HG03175 (cell line): ENCODE results near the gene CNTNAP2.

Experiments used
- ATAC-seq: cut with Tn5 transposase; IDR thresholded peaks from one replicate; pipeline ENCODE4 v1.9.1; 2021; ENCODE audit warnings: mild to moderate bottlenecking, moderate library complexity; ENCODE audit not compliant: unreplicated experiment

The CNTNAP2 gene

DNA sequence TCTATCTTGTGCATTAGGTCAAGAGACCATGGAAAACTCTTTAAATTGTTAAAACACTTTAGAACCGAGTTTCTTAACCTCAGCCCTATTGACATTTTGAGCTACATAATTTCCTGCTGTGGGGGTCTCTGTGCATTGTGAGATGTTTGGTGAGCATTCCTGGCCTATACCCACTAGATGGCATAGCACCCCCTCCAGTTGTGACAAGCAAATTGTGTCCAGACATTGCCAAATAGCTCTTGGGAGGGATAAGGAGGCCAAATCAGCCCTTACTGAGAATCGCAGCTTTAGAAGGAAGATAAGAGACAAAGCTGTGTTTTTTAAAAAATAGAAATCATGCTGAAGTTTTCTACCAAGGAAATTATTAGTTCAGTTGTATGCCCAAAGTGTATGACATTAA lies 1315.5 kb downstream of the CNTNAP2 start:
- ATAC-seq = no peak

DNA sequence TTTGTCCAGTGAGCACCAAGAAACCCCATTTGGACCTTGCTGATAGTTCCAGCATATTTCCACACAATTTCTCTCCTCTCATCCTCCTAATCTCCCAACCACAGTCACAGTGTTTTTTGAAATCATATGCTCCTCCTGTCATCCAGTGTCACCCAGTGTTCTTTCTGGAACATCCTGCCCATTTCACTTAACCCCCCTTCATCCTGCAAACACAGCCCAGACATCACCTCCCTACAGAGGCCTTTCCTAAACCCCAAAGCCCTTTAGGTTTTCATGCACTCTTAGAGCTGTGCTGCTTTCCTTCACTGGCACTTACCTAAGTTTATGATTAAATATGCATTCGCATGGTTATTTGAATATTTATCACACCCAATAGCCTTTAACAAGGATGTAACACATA lies 1316.0 kb downstream of the CNTNAP2 start:
- ATAC-seq = no peak

DNA sequence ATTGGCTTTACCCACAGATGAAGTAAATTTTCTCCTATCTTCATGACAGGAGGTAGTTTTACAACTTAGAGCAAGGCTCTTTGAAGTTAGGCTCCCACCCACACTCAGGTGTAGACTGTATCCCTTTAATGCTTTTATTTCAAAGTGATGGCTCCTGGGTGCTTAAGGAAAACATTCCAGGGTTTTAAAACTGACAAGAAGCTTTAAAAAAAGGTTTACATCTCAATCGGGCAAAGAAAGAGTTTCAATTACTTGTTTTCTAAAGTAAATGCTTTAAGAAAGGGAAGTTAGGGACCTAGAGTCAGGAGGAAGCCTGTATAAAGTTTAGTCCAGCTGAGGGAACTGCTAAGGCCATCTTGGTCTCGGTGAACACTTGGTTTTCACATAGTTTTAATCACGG lies 1320.1 kb downstream of the CNTNAP2 start:
- no peak for ATAC-seq

DNA sequence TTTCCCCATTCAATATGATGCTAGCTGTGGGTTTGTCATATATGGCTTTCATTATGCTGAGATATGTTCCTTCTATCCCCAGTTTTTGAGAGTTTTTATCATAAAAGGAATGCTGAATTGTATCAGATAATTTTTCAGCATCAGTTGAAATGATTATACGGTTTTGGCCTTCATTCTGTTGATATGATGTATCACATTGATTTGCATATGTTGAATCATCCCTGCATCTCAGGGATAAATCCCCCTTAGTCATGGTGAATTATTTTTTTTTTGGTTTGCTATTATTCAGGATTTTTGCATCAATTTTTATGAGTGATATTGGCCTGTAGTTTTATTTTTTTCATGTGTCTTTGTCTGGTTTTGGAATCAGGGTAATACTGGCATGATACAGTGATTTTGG lies 1321.6 kb downstream of the CNTNAP2 start:
- ATAC-seq = no peak

DNA sequence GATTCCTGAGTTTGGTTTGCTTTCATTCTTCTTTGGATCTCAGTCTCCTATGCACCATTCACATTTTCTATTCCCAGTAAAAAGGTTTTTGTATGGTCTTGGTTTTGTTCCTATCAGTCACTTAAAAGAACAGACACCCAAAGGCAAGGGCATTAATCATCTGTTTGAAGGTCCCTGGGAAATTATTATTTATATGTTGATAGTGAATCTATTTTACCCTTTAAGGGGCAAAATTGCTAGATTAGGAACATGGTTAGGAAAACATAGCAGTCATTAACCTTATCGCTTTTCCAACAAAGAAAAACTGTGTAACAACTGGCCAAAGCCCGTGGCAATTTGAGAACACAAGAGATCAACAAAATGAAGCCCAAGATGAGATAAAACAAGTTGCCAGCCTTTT lies 1327.3 kb downstream of the CNTNAP2 start:
- no peak for ATAC-seq

DNA sequence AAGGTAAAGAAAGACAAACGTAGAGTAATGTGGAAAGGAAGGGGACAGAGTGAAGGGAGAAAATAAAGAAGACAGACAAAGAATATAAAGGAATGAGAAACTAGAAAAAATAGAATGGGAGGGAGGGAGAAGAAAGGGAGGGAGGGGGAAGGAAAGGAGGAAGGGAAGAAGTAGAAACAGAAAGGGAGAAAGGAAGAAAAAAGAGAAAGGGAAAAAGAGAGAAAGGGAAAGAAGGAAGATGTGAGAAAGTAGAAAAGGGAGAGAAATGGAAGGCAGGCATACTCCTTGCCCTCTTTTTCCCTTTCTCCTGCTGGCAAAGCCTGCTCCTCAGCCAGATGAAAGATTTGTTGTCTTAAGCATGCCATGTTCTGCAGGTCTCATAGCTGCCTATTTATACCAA lies 1336.2 kb downstream of the CNTNAP2 start:
- ATAC-seq = no peak

DNA sequence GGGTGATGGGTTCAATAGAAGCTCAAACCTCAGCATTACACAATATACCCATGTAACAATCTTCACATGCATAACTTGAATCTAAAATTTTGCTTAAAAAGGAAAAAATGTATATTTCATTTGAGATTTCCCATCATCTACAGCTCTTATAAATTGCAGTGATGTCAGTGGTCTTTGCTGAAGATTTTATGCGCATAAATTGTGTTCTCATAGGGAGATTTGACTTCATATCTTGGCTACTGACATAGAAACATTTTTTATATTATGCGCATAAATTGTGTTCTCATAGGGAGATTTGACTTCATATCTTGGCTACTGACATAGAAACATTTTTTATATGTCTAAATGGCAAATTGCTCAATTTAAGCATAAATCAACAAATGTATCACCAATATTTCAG lies 1348.6 kb downstream of the CNTNAP2 start:
- ATAC-seq = no peak

DNA sequence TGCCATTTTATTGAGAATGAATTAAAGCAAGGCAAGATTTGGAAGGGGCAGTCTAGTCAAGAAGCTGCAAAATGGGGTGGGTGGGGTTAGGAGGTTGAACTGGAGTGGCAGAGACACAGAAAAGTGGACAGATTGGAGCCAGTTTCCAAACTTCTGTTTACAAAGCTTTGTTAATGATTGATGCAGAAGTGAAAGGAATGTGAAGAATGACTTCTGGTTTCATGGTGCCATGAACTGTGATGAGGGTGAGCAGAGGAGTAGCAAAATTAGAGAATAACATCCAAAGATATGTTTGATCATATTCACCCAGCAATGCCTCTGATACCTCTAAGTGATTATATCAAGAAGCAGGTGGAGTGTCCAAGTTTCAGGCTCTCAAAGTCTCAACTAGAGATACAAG lies 1356.0 kb downstream of the CNTNAP2 start:
- ATAC-seq = no peak

DNA sequence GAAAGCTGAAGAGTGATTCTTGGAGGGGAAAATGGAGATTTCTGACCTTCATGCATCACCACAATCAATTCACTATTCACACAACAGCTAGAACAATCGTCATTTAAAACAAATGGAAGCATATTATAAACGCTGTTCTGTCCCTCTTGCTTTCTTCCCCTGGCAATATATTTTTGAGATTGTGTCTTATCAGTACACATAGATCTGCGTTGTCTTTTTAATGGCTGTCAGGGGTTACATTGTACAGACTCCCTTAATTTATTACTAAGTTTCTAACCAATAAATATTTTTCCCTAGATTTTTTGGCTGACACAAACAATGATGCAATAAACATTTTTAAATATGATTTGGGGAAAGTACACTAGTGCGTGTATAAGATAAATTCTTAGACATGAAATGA lies 1358.3 kb downstream of the CNTNAP2 start:
- no peak for ATAC-seq

DNA sequence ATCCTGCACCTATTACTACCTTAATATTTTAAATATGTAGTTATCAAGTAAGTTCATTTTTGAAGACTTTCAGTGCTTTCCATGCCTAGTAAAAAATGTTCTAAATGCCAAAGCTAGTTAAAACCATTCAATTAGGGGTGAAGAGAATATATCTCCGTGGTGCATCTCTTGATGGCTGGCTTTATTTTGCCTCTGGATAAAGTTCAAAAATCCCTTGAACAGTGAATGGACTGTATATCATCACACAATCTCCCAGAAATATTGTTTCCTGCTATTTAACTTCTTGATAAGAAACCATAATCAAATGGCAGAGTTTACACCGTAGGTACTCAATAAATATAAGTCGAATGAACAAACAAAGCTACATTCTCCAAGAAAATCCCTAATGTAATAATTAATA lies 1360.9 kb downstream of the CNTNAP2 start:
- ATAC-seq = no peak

DNA sequence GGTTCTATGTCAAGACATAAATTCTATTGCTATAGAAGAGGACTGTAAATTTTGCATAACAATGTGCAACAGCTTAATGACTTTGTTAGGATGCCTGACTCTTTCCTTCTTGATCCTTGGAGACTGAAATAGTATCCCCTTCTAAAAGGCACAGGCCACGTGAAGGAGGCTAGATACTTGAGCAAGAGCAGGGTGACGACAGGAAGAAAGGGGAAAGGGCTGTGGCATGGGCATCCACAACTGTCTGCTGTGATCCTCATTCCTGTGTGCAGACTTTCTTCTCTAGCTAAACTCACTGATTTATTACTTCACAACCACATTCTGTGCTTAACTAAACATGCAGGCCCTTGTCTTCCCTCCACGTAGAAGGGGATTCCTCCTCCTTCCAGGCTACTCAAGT lies 1362.2 kb downstream of the CNTNAP2 start:
- no peak for ATAC-seq

DNA sequence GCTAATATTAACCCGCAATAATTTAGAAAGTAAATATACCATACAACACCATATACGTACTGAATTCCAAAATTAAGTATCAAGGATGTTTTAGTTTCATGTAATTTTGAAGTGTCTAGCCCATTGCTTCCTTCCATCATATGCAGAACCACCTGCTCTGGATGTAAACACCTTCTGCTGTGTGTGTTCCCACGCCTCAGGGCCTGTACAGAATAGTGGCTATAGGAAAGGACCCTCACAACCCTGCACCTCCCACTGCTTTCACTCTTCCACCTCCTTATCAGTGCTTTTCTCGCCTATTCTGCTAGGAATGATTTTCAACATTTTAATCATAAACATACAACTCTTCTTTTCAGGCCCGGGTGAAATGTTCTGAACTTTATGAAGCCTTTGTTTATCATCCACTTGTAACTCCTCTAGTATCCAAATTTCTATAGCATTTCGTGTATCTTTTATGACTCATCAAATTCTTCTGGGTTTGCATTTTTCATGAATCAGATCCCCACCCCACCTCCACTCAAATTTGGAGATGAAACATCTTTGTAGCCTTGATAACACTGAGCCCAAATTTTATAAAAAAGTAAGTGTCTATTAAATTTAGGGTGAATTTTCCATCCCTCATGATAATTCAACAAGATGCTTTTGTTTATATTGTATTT lies 1367.2 kb downstream of the CNTNAP2 start:
- ATAC-seq = no peak

DNA sequence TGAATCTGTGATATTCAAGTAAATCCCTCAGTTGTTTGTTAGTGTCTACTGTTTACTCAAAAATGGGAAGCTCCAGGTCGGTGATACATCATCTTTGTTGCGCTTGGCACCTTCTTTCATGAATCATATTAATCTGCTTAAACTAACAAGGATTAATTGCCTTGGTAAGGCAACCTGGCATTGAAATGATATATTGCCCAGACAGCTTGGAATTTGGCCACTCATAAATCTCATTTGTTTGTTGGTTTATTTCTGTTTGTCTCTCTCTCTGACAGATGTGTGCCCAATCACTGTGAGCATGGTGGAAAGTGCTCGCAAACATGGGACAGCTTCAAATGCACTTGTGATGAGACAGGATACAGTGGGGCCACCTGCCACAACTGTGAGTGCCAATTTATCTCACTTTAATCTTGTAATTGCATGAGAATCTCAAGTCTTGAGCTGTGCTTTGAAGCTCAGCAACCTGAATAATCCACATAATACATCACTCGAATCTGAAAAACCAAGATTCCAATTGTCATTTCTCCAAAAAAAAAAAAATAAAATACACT lies 1369.1 kb downstream of the CNTNAP2 start:
- ATAC-seq = no peak

DNA sequence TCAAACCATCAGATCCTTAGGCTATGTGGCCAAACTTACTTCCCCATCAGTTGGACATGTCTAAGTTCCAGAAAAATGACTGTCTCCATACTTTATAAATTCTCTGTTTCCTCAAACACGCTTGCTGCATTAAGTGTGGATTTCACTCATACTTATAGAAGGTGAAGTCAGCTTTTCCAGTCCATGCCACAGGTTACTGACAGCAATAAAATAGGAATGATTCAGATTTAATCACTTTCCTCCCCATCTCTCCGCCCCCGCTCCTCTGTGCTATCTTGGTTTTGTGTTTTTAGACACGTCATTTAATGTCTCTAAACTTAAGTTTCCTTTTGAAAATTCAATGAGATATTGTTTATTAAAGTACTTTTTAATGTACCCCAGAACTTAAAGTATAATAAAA lies 1376.0 kb downstream of the CNTNAP2 start:
- ATAC-seq = no peak

DNA sequence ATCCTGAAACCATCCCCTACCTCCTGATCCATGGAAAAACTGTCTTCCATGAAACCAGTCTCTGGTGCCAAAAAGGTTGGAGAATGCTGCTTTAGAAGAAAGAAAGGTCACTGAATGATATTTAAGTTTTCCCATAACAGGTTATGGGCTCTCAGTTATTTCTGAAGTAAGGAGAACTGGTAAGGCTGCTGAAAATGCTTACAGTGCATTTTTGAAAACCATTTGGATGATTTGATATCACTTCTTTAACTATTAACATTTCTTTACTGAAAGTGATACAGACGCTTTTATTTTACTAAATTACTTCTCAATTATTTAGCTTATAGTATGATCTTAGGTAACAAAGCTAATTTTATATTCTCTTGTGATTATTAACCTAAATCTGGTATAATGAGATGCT lies 1379.6 kb downstream of the CNTNAP2 start:
- ATAC-seq = no peak

DNA sequence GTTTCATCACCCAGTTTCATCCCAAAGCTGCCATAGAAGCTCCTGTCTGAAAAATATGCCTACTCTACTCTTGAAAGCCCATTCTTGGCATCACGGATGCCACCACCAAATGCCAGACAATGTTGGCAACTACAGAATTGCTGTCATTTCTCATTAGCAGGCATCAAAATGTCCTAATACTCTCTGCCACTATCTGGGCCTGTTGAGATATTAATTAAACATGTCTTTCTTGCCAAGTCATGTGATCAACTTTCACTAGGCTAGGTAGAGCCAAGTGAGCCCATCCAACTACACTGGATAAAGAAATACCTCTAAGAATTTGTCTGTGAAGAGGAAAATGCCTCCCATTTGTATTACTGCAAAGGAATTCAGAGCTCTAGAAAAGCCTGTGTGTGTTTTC lies 1380.6 kb downstream of the CNTNAP2 start:
- ATAC-seq = no peak

DNA sequence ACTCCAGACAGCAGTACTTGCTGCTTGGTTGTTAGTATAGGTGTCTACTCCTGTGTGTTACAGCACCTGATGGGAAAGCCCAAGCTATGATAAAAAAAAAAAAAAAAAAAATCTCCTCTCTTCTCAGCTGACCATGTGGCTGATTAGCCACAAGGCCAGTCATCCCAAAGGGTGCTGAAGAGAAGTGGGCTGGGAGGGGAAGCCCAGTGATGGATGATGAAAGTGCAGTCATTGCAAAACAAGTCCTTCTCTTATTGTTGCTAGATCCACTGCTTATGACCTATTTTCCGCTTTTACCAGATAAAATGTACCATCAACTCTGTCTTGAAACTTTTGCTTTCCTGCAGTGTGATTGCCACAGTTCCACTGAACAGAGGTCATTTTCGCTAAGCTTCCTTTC lies 1381.5 kb downstream of the CNTNAP2 start:
- ATAC-seq = no peak

DNA sequence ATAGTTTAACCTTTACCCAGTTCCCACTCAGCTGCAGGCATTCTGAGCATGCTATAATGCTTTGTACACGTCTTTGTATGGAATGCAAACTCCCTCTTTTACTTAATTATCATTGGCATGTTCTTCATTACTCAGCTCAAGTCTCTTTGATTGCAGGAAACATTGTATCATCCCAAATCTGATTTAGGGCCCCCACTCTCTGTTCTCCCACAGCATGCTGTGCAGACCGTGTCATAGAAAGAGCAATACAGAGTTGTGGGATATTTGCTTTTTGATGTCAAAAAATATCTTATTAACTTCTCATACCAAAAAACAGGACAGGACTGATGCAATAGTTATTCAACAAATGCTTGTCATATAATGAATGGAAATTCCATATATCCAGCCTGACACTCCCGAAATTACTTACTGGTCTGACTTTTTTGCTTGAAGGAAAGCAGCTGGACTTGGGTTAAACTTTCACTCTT lies 1392.5 kb downstream of the CNTNAP2 start:
- ATAC-seq = no peak

DNA sequence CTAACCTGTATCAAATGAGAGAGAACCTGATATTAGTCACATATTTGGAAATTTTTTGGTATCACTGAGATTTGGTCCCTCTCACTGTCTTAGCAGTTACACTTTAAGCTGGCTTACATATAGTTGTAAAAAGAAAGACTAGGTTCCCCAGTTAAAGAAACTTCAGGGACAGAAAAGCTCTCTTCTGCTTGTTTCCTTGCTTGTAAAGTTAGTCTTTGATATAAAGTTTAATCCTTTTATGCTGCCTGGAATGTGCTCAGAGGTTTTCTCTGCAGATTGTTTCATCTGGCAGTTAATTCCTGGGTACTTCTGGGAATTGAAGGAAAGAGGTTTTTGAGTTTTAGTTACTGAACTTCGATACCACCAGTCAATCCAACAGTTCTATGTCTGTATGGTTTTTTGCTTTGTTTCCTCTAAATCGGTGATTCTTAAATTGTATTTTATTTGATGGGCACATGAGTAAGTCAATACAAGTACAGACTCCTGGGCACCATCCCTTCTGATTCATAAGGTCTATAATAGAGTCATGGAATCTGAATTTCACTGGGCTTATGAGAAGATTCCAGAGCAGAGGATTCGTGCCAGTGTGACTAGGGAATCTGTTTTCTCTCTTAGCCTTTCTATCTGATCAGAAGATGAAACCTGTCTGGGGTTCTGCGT lies 1393.1 kb downstream of the CNTNAP2 start:
- ATAC-seq = no peak

DNA sequence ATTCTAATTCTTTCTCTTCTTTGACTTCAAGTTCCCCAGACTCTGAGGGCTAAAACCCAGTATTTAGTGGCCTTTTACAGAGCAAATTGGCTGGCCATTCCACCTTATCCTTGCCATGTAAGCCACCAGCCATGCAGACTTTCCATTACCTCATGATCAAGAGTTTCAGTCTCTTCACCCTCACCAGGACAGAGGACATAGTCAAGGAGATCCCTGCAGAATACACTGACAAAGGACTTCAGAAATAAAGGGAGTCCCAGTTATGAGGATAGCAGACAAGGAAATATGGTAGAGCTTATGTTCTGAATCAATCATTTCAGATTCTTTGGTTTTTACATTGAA lies 1393.6 kb downstream of the CNTNAP2 start:
- no peak for ATAC-seq

DNA sequence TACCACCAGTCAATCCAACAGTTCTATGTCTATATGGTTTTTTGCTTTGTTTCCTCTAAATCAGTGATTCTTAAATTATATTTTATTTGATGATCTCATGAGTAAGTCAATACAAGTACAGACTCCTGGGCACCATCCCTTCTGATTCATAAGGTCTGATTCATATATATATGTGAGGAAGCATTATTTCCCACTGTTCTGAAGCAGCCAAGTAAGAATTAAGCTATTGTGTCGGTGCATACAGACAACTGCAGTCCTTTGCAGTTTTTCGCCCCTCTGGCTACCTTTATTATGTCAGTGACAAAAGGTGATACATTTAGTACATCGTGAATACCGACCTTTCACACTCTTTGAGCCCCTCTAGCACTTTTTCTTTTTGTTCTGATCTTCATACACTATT lies 1394.3 kb downstream of the CNTNAP2 start:
- no peak for ATAC-seq

DNA sequence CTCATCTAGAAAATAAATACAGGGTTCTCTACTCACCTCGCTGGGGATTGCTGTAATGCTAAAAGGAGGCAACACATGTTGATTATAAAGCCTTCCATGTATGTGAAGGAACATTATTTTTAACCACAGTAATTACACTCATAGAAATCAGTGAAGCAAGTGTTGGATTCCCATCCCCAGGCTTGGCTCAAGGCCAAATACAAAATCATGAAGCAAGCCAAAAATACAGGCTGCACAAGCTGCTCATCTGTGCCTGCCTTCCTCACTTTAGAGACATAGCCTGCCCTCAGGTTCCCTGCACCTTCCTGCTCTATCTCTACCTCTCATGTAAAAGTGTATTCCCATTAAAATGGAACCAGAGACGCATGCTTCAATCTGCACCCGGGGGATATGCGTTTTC lies 1396.8 kb downstream of the CNTNAP2 start:
- no peak for ATAC-seq

DNA sequence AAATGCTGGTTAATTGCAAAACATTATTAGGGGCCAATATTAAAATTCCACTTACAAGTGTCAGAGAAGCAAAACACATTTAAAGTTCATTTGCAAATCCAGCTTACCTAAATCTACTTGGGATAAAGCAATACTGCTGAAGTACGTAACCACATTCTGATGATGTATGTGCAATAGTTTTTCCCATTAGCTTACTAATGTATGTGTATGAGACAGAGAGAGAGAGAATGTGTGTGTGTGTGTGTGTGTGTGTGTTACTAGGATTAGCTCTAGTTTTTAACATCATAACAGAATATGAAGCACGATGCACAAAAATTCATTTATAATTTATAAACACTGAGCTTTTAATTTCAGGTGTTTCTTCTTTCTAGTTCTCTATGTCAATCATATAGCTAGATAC lies 1399.8 kb downstream of the CNTNAP2 start:
- ATAC-seq = no peak
